ENCODE data around the gene INSYN1. TPM values are rescaled to one million over a fixed set of nuclear protein-coding genes. Genes with fewer than 3 reads are reported as not detected.

Gene INSYN1
- total and polyA plus RNA-seq, 2 of the 13 experiments (the other 11 are each of a cell fraction or from before 2014, with no cell fraction given), result not detected

GRCh38 chr15:73797366-73798158 is 44.4 kb upstream of the INSYN1 start:
- DNase-seq (ENCODE audit: low spot score) (no peak), ATAC-seq (no peak), FAIRE-seq (no peak)
- CTCF ChIA-PET (ENCODE audit: low intra/inter-chr PET ratio, low total read pairs), result no interaction called here
- H3K4me2 ChIP-seq (ENCODE audit: low read depth, low read length), result no peak overlapping the region
- WGBS (ENCODE audit: low lambda C conversion rate), result 29% methylated on average over 7 of the region's 14 CpGs
- H4K20me1 ChIP-seq (ENCODE audit: insufficient read depth, low read length), result no peaks in the 10 kb centered on the region
- H2AFZ ChIP-seq (ENCODE audit: low read length), result no peak overlapping the region
- H3K79me2 ChIP-seq (ENCODE audit: insufficient read depth, low read length), result no peaks in the 10 kb centered on the region
- H3K27me3 ChIP-seq (ENCODE audit: control insufficient read depth in 1 of 2, insufficient read depth in 2 of 2, low read length in 2 of 2), result peaks cover 3 to 15% of the 10 kb centered on the region in 2 experiments; a peak in 3 of 5 replicates
- BruUV-seq (replicated peaks), result no TSS peak
- no peak overlapping the region for H3K27ac ChIP-seq (ENCODE audit: extremely low read length, insufficient read depth, low read length)
- no peaks in the 10 kb centered on the region for H3K36me3 ChIP-seq (replicated peaks in 1 of 2; ENCODE audit: control insufficient read depth in 1 of 2, insufficient read depth in 2 of 2, low read length in 2 of 2)
- POLR2A ChIA-PET, result no interaction called here
- no peak overlapping the region for H3K9ac ChIP-seq (ENCODE audit: insufficient read depth, low read depth, low read length)
- H3K9me3 ChIP-seq (ENCODE audit: low read length), result no peaks in the 10 kb centered on the region
- intact Hi-C loops (cut with micrococcal nuclease; ENCODE audit: unreplicated experiment), result no loop called here
- in situ Hi-C loops (cut with HindIII; ENCODE audit: extremely low pct_ligation_motif_present, low pct_unique_long_range_greater_than_20kb), result no loop called here
- peaks cover 8% of the 10 kb centered on the region; the same call in 1 of the 2 replicates for H3K4me1 ChIP-seq (ENCODE audit: insufficient read depth, low read length)
- no peak overlapping the region for H3K4me3 ChIP-seq (replicated peaks in 1 of 3; ENCODE audit: insufficient read depth in 1 of 3, low read depth in 2 of 3, low read length in 3 of 3)
- TF ChIP-seq TRAFD1 (CRISPR knock-in tag; IDR thresholded peaks at IDR 0.05; ENCODE audit: borderline replicate concordance), result no peak
- TF ChIP-seq ELF1 (CRISPR knock-in tag; IDR thresholded peaks at IDR 0.05), result no peak
- no peak for TF ChIP-seq ZNF879 (CRISPR knock-in tag; IDR thresholded peaks at IDR 0.05)
- TF ChIP-seq ZBTB10 (CRISPR knock-in tag; IDR thresholded peaks at IDR 0.05; ENCODE audit: borderline replicate concordance), result no peak
- no peak for TF ChIP-seq ZNF839 (CRISPR knock-in tag; IDR thresholded peaks at IDR 0.05; ENCODE audit: borderline replicate concordance)
- TF ChIP-seq JDP2 (CRISPR knock-in tag; IDR thresholded peaks at IDR 0.05; ENCODE audit: borderline replicate concordance), result no peak
- TF ChIP-seq GZF1 (CRISPR knock-in tag; IDR thresholded peaks at IDR 0.05), result no peak
- no peak for TF ChIP-seq ZNF570 (CRISPR knock-in tag; IDR thresholded peaks at IDR 0.05; ENCODE audit: borderline replicate concordance)
- no peak for TF ChIP-seq POLR2G (IDR thresholded peaks at IDR 0.05; ENCODE audit: low read depth, low read length)
- no peak for TF ChIP-seq THAP9 (CRISPR knock-in tag; IDR thresholded peaks at IDR 0.05; ENCODE audit: borderline replicate concordance)
- TF ChIP-seq MAX (IDR thresholded peaks at IDR 0.05), result no peak
- TF ChIP-seq MAF1 (CRISPR knock-in tag; IDR thresholded peaks at IDR 0.05; ENCODE audit: borderline replicate concordance), result no peak
- TF ChIP-seq SALL2 (CRISPR knock-in tag; IDR thresholded peaks at IDR 0.05), result no peak
- no peak for TF ChIP-seq ZNF276 (CRISPR knock-in tag; IDR thresholded peaks at IDR 0.05; ENCODE audit: low read depth)

All from HepG2 (cell line).